CD4-positive, alpha-beta memory T cell (primary cell): Measurements from ENCODE around the gene HOMER2. TPM values are rescaled to one million over a fixed set of nuclear protein-coding genes. Genes with fewer than 3 reads are reported as not detected.
A peak's percentile ranks its signal among the peaks of the same experiment; 100 is the strongest.

Experiments used
- CTCF ChIA-PET: fragments of 350-600 bp; sonication (Branson Sonifier 250); formaldehyde crosslinking; loops from one replicate; lab custom pipeline; 2021; ENCODE audit warnings: inconsistent platforms; ENCODE audit not compliant: partially characterized antibody; lab: Charles Lee
- POLR2A ChIA-PET: fragments of 350-600 bp; sonication (Branson Sonifier 250); formaldehyde crosslinking; loops from one replicate; lab custom pipeline; 2021; ENCODE audit not compliant: partially characterized antibody; lab: Charles Lee
- DNase-seq, 5 donors: peaks; one replicate each; pipeline versions ENCODE4 v3.0.0 to v3.0.0-alpha.2; 2020 to 2022; ENCODE audit warnings: mixed read lengths in 1 of 5
- H3K27ac ChIP-seq: one replicate; pipeline ENCODE4 v1.7.0; 2013; ENCODE audit warnings: low read depth, low read length
- H3K27me3 ChIP-seq: 2 replicates; pipeline ENCODE4 v1.7.0; 2013; ENCODE audit warnings: mild to moderate bottlenecking, low read length, moderate library complexity; ENCODE audit not compliant: insufficient read depth
- H3K36me3 ChIP-seq: 2 replicates; pipeline ENCODE4 v1.7.0; 2013; ENCODE audit warnings: mild to moderate bottlenecking, low read length, moderate library complexity; ENCODE audit not compliant: insufficient read depth
- H3K4me1 ChIP-seq: 2 replicates; pipeline ENCODE4 v1.7.0; 2013; ENCODE audit warnings: mild to moderate bottlenecking, low read length, moderate library complexity; ENCODE audit not compliant: insufficient read depth
- H3K4me3 ChIP-seq, 2 donors: one replicate each; pipeline ENCODE4 v1.7.0; 2013; ENCODE audit warnings: low read length in 2 of 2, mild to moderate bottlenecking in 1 of 2
- H3K9me3 ChIP-seq, 2 donors: one replicate each; pipeline ENCODE4 v1.7.0; 2013; ENCODE audit warnings: low read length in 2 of 2, control low read depth in 1 of 2; ENCODE audit not compliant: control insufficient read depth in 1 of 2
- H3K27ac Mint-ChIP-seq, 7 donors: one replicate each; pipeline ENCODE4 v1.8.0; 2020 to 2021; ENCODE audit warnings: mixed read lengths in 7 of 7, mild to moderate bottlenecking in 6 of 7, inconsistent platforms in 3 of 7, moderate library complexity in 3 of 7
- H3K27me3 Mint-ChIP-seq, 2 donors: one replicate each; pipeline ENCODE4 v1.8.0; 2020 to 2021; ENCODE audit warnings: mixed read lengths in 2 of 2
- H3K36me3 Mint-ChIP-seq, 2 donors: one replicate each; pipeline ENCODE4 v1.8.0; 2020 to 2021; ENCODE audit warnings: mixed read lengths in 2 of 2, inconsistent platforms in 1 of 2, mild to moderate bottlenecking in 1 of 2
- H3K4me1 Mint-ChIP-seq, 4 donors: one replicate each; pipeline ENCODE4 v1.8.0; 2020 to 2021; ENCODE audit warnings: mixed read lengths in 4 of 4, mild to moderate bottlenecking in 1 of 4
- H3K4me3 Mint-ChIP-seq, 8 donors: one replicate each; pipeline ENCODE4 v1.8.0; 2020 to 2021; ENCODE audit warnings: mixed read lengths in 8 of 8, mild to moderate bottlenecking in 7 of 8, moderate library complexity in 6 of 8, inconsistent platforms in 3 of 8
- H3K9me3 Mint-ChIP-seq, 8 donors: one replicate each; pipeline ENCODE4 v1.8.0; 2020 to 2021; ENCODE audit warnings: mixed read lengths in 8 of 8, mild to moderate bottlenecking in 5 of 8, inconsistent platforms in 3 of 8, moderate library complexity in 1 of 8
- intact Hi-C: fragments of 100-400 bp; cut with micrococcal nuclease; formaldehyde crosslinking; loops from one replicate; pipeline ENCODE4 v1.15.1; 2023
- polyA plus RNA-seq, 2 donors: library from polyadenylated mRNA; unstranded; fragments of 300-500 nt; fragmentation: Illumina TruSeq; gene quantifications; one replicate each; pipeline ENCODE4 v1.2.3, GENCODE V29; 2021
- total RNA-seq, 2 experiments: library from RNA; stranded (reverse); gene quantifications; one replicate each; pipeline ENCODE4 v1.2.3, GENCODE V29; 2021

The HOMER2 gene
- total and polyA plus RNA-seq, 4 experiments from 2014 or later = 1.5 to 6.5 (median 6.1) TPM; not detected in 1

GRCh38 chr15:82919231-82919886 is 33.2 kb downstream of the HOMER2 start:
- Histone ChIP-seq H3K4me3 (no peak overlapping the region), H3K27me3 (no peaks in the 10 kb centered on the region), H3K4me1 (no peaks in the 10 kb centered on the region), H3K27ac (no peak overlapping the region), H3K9me3 (no peaks in the 10 kb centered on the region), H3K36me3 (no peaks in the 10 kb centered on the region)
- Mint-ChIP-seq H3K4me3 (no peak overlapping the region), H3K4me1 (no peaks in the 10 kb centered on the region), H3K36me3 (no peaks in the 10 kb centered on the region), H3K9me3 (peaks cover 0 to 1% (median 0%) of the 10 kb centered on the region in 8 donors), H3K27ac (no peak overlapping the region), H3K27me3 (peaks cover 2 to 13% of the 10 kb centered on the region in 2 donors)
- intact Hi-C loops = no loop called here
- no peak for DNase-seq
- ChIA-PET CTCF (no interaction called here), POLR2A (no interaction called here)

GRCh38 chr15:82918607-82919230 is 33.8 kb downstream of the HOMER2 start:
- H3K27ac Mint-ChIP-seq = no peak overlapping the region
- CTCF ChIA-PET = no interaction called here
- POLR2A ChIA-PET = no interaction called here
- H3K4me1 ChIP-seq = no peaks in the 10 kb centered on the region
- H3K9me3 ChIP-seq = no peaks in the 10 kb centered on the region
- intact Hi-C loops = no loop called here
- no peaks in the 10 kb centered on the region for H3K36me3 ChIP-seq
- DNase-seq = no peak
- H3K4me3 ChIP-seq = no peak overlapping the region
- H3K4me3 Mint-ChIP-seq = no peak overlapping the region
- H3K9me3 Mint-ChIP-seq = peaks cover 0 to under 1% (median 0%) of the 10 kb centered on the region in 8 donors
- no peaks in the 10 kb centered on the region for H3K36me3 Mint-ChIP-seq
- H3K27me3 ChIP-seq = no peaks in the 10 kb centered on the region
- H3K27ac ChIP-seq = no peak overlapping the region
- H3K27me3 Mint-ChIP-seq = peaks cover 2 to 9% of the 10 kb centered on the region in 2 donors
- H3K4me1 Mint-ChIP-seq = no peaks in the 10 kb centered on the region

- DNase-seq = no peak
- Histone ChIP-seq H3K4me3 (no peak overlapping the region), H3K4me1 (no peaks in the 10 kb centered on the region), H3K9me3 (no peaks in the 10 kb centered on the region), H3K27me3 (no peaks in the 10 kb centered on the region), H3K27ac (no peak overlapping the region), H3K36me3 (no peaks in the 10 kb centered on the region)
- POLR2A ChIA-PET = no interaction called here
- Mint-ChIP-seq H3K36me3 (no peaks in the 10 kb centered on the region), H3K9me3 (no peaks in the 10 kb centered on the region), H3K27me3 (peaks cover 2 to 8% of the 10 kb centered on the region in 2 donors), H3K4me3 (no peak overlapping the region), H3K27ac (no peak overlapping the region), H3K4me1 (no peaks in the 10 kb centered on the region)
- intact Hi-C loops = no loop called here
- CTCF ChIA-PET = no interaction called here
Observed at GRCh38 chr15:82918162-82918561, 34.4 kb downstream of the HOMER2 start.

GRCh38 chr15:82917249-82917648 is 35.3 kb downstream of the HOMER2 start:
- no peaks in the 10 kb centered on the region for H3K9me3 Mint-ChIP-seq
- peaks cover 2 to 7% of the 10 kb centered on the region in 2 donors for H3K27me3 Mint-ChIP-seq
- Histone ChIP-seq H3K36me3 (no peaks in the 10 kb centered on the region), H3K4me1 (no peaks in the 10 kb centered on the region), H3K4me3 (no peak overlapping the region), H3K27ac (no peak overlapping the region), H3K27me3 (no peaks in the 10 kb centered on the region), H3K9me3 (no peaks in the 10 kb centered on the region)
- no peak overlapping the region for H3K27ac Mint-ChIP-seq
- H3K4me1 Mint-ChIP-seq = no peaks in the 10 kb centered on the region
- no peak overlapping the region for H3K4me3 Mint-ChIP-seq
- DNase-seq = no peak
- intact Hi-C loops = no loop called here
- ChIA-PET CTCF (no interaction called here), POLR2A (no interaction called here)
- no peaks in the 10 kb centered on the region for H3K36me3 Mint-ChIP-seq

- no peaks in the 10 kb centered on the region for H3K4me1 Mint-ChIP-seq
- DNase-seq = no peak
Observed at GRCh38 chr15:82916161-82916952, 36.2 kb downstream of the HOMER2 start.

GRCh38 chr15:82914396-82914795 is 38.1 kb downstream of the HOMER2 start:
- no peak overlapping the region for H3K4me3 ChIP-seq
- POLR2A ChIA-PET = no interaction called here
- intact Hi-C loops = no loop called here
- DNase-seq = no peak
- CTCF ChIA-PET = no interaction called here
- H3K9me3 ChIP-seq = no peaks in the 10 kb centered on the region
- H3K36me3 ChIP-seq = no peaks in the 10 kb centered on the region
- no peak overlapping the region for H3K27ac ChIP-seq
- peaks cover 0 to 8% (median 4%) of the 10 kb centered on the region in 8 donors for H3K9me3 Mint-ChIP-seq
- H3K27me3 ChIP-seq = no peaks in the 10 kb centered on the region
- H3K36me3 Mint-ChIP-seq = no peaks in the 10 kb centered on the region
- peaks cover 1 to 12% of the 10 kb centered on the region in 2 donors for H3K27me3 Mint-ChIP-seq
- peak overlapping the region in 1 of 7 donors; percentile 37 for H3K27ac Mint-ChIP-seq
- no peak overlapping the region for H3K4me3 Mint-ChIP-seq
- H3K4me1 ChIP-seq = no peaks in the 10 kb centered on the region
- H3K4me1 Mint-ChIP-seq = no peaks in the 10 kb centered on the region

More at GRCh38 chr15:82916161-82916952, 36.2 kb downstream of the HOMER2 start:
- Histone ChIP-seq H3K9me3 (no peaks in the 10 kb centered on the region), H3K27me3 (no peaks in the 10 kb centered on the region), H3K4me1 (no peaks in the 10 kb centered on the region), H3K4me3 (no peak overlapping the region), H3K36me3 (no peaks in the 10 kb centered on the region), H3K27ac (no peak overlapping the region)
- CTCF ChIA-PET = no interaction called here
- Mint-ChIP-seq H3K9me3 (no peaks in the 10 kb centered on the region), H3K27ac (no peak overlapping the region), H3K4me3 (no peak overlapping the region), H3K36me3 (no peaks in the 10 kb centered on the region), H3K27me3 (peaks cover 4 to 6% of the 10 kb centered on the region in 2 donors)
- intact Hi-C loops = no loop called here
- POLR2A ChIA-PET = no interaction called here

- H3K36me3 Mint-ChIP-seq = peaks cover 0 to 4% of the 10 kb centered on the region in 2 donors
- Histone ChIP-seq H3K27ac (no peak overlapping the region), H3K27me3 (no peaks in the 10 kb centered on the region), H3K36me3 (no peaks in the 10 kb centered on the region), H3K4me3 (no peak overlapping the region), H3K9me3 (no peaks in the 10 kb centered on the region), H3K4me1 (no peaks in the 10 kb centered on the region)
- H3K9me3 Mint-ChIP-seq = peaks cover 4 to 33% (median 16%) of the 10 kb centered on the region in 8 donors
- no peak overlapping the region for H3K4me3 Mint-ChIP-seq
- DNase-seq = no peak
- intact Hi-C loops = no loop called here
- no peak overlapping the region for H3K27ac Mint-ChIP-seq
- no peaks in the 10 kb centered on the region for H3K4me1 Mint-ChIP-seq
- ChIA-PET POLR2A (no interaction called here), CTCF (no interaction called here)
- peaks cover 8 to 13% of the 10 kb centered on the region in 2 donors for H3K27me3 Mint-ChIP-seq
Observed at GRCh38 chr15:82911458-82911857, 41.1 kb downstream of the HOMER2 start.
